Mesendoderm (in vitro differentiated cells): ENCODE measurements around the gene SULF2.
A peak's percentile ranks its signal among the peaks of the same experiment; 100 is the strongest.

Experiments used
- DNase-seq: peaks from one replicate; pipeline ENCODE4 v3.0.0; 2013
- H2AK5ac ChIP-seq: 2 replicates; pipeline ENCODE4 v1.6.1; 2013; ENCODE audit warnings: low read length, inconsistent platforms
- H2BK120ac ChIP-seq: 2 replicates; pipeline ENCODE4 v1.6.1; 2013; ENCODE audit warnings: low read depth, mild to moderate bottlenecking, low read length, moderate library complexity, mixed read lengths
- H2BK15ac ChIP-seq: replicated peaks from 2 replicates; pipeline ENCODE4 v1.6.1; 2013; ENCODE audit warnings: low read depth, mild to moderate bottlenecking, moderate library complexity
- H2BK5ac ChIP-seq: 2 replicates; pipeline ENCODE4 v1.6.1; 2013; ENCODE audit warnings: low read length, inconsistent platforms
- H3K18ac ChIP-seq: 2 replicates; pipeline ENCODE4 v1.6.1; 2013; ENCODE audit warnings: mild to moderate bottlenecking, low read length, mixed read lengths
- H3K23ac ChIP-seq: one replicate; pipeline ENCODE4 v1.6.1; 2013; ENCODE audit warnings: low read length
- H3K27ac ChIP-seq: 2 replicates; pipeline ENCODE4 v1.5.1; 2013; ENCODE audit warnings: low read depth, mild to moderate bottlenecking, inconsistent platforms, low read length, moderate library complexity
- H3K27me3 ChIP-seq: 2 replicates; pipeline ENCODE4 v1.6.1; 2013; ENCODE audit warnings: low read length, control low read depth, mild to moderate bottlenecking, inconsistent platforms; ENCODE audit not compliant: insufficient read depth, poor library complexity
- H3K36me3 ChIP-seq: 2 replicates; pipeline ENCODE4 v1.6.1; 2013; ENCODE audit warnings: low read length, inconsistent platforms; ENCODE audit not compliant: control insufficient read depth, insufficient read depth
- H3K4ac ChIP-seq: one replicate; pipeline ENCODE4 v1.6.1; 2013; ENCODE audit warnings: low read depth, mild to moderate bottlenecking, low read length, moderate library complexity
- H3K4me1 ChIP-seq: 2 replicates; pipeline ENCODE4 v1.6.1; 2013; ENCODE audit warnings: low read depth, low read length, inconsistent platforms; ENCODE audit not compliant: control insufficient read depth
- H3K4me2 ChIP-seq: 2 replicates; pipeline ENCODE4 v1.6.1; 2013; ENCODE audit warnings: low read length
- H3K4me3 ChIP-seq: 2 replicates; pipeline ENCODE4 v1.5.1; 2013; ENCODE audit warnings: mild to moderate bottlenecking, low read length
- H3K56ac ChIP-seq: one replicate; pipeline ENCODE4 v1.6.1; 2013; ENCODE audit warnings: low read length
- H3K79me1 ChIP-seq: 2 replicates; pipeline ENCODE4 v1.6.1; 2013; ENCODE audit warnings: low read length, inconsistent platforms
- H3K79me2 ChIP-seq: 2 replicates; pipeline ENCODE4 v1.6.1; 2013; ENCODE audit warnings: mild to moderate bottlenecking, low read length; ENCODE audit not compliant: control insufficient read depth, insufficient read depth
- H3K9ac ChIP-seq: 2 replicates; pipeline ENCODE4 v1.6.1; 2013; ENCODE audit warnings: low read length, inconsistent platforms
- H4K5ac ChIP-seq: one replicate; pipeline ENCODE4 v1.6.1; 2013; ENCODE audit warnings: low read length
- H4K8ac ChIP-seq: one replicate; pipeline ENCODE4 v1.6.1; 2013; ENCODE audit warnings: low read depth, mild to moderate bottlenecking, control low read depth, low read length, moderate library complexity
- WGBS: extraction: QIAGEN DNeasy Blood & Tissue Kit; methylation state at CpG from one replicate; pipeline ENCODE4 v1.1.7; 2013; ENCODE audit warnings: low lambda C conversion rate, missing lambda C conversion rate; ENCODE audit not compliant: insufficient coverage; ENCODE audit errors: extremely low coverage; 5-methylcytosine and 5-hydroxymethylcytosine counted together

The SULF2 gene

DNA sequence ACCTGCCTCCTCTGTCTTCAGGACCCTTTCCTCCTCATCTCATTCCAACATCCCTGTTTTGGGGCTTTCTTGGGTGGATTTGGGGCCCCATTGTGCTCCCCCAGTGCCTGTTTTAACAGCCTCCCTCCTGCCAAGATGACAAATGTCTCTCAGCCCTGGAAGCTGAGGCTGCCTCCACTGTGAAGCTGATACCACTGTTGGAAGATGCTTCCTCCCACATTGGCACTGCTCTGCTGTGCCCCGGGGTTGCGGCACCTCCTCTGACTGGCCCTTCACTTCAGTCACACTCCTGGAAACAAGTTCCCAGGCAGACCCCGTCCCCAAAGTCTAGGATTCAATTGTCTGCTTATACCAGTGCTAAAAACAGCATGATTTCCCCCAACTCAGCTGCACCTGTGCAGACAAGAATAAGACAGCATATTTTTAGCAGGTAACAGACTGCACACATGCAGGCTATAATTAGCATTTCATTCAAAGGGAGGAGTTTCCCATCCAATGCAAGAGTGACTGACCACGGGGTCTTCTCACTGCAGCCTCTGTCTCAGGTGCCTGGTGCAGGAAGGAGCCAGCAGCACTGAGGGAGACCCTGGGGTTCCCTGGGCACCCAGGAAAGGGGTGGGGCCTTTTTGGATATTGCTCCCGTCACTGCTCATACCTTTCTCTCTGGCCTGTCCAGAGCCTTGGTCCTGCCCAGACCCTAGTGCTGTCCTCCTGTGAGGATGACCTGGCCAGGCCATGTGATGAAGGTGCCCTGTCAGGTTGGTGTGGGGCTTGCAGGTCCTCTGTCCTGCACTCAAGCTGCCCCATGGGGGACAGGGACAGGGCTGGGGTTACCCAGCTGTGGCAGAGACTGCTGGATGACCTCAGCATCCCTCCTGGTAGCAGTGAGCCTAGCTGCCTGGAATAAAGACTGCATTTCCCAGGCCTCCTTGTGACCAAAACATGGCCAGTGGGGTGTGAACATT lies 31.5 kb upstream of the SULF2 start:
- no peak overlapping the region for H3K4me3 ChIP-seq
- no peak overlapping the region for H2AK5ac ChIP-seq
- H3K18ac ChIP-seq = no peak overlapping the region
- no CpG with 5 or more reads among the region's 5 CpGs for WGBS
- no peak overlapping the region for H2BK5ac ChIP-seq
- no peak overlapping the region for H2BK120ac ChIP-seq
- no peak overlapping the region for H3K23ac ChIP-seq
- H3K4me2 ChIP-seq = no peak overlapping the region
- no peak for DNase-seq
- H3K56ac ChIP-seq = no peak overlapping the region
- no peak overlapping the region for H4K8ac ChIP-seq
- no peak overlapping the region for H4K5ac ChIP-seq
- H3K9ac ChIP-seq = no peak overlapping the region
- no peaks in the 10 kb centered on the region for H3K79me1 ChIP-seq
- no peaks in the 10 kb centered on the region for H3K79me2 ChIP-seq
- no peak overlapping the region for H2BK15ac ChIP-seq
- H3K27me3 ChIP-seq = no peaks in the 10 kb centered on the region
- H3K27ac ChIP-seq = no peak overlapping the region
- no peaks in the 10 kb centered on the region for H3K4me1 ChIP-seq
- H3K36me3 ChIP-seq = no peaks in the 10 kb centered on the region
- no peak overlapping the region for H3K4ac ChIP-seq

DNA sequence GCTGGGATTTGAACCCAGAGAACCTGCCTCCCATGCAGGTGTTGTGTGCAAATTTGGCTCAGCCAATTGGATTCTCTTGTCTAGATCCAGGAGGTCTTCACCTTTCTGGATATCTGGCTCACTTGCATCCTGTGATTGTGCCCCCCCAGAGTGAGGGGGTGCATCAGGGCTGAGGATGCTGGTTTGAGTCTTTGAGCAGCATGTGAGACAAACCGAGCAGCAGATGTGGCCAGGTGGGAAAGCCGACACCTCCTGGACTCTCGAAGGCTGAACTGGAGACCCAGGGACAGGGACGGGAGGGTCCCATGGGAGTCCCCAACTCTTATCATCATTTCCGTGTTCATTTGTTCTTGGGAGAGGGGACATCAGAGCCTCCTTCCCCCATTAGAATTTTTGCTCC lies 30.6 kb upstream of the SULF2 start:
- no peak overlapping the region for H2BK15ac ChIP-seq
- no peak for DNase-seq
- H3K27me3 ChIP-seq = no peaks in the 10 kb centered on the region
- no peaks in the 10 kb centered on the region for H3K79me2 ChIP-seq
- no peak overlapping the region for H4K5ac ChIP-seq
- no peaks in the 10 kb centered on the region for H3K36me3 ChIP-seq
- no peak overlapping the region for H2BK120ac ChIP-seq
- H4K8ac ChIP-seq = no peak overlapping the region
- H2AK5ac ChIP-seq = no peak overlapping the region
- no peaks in the 10 kb centered on the region for H3K79me1 ChIP-seq
- H2BK5ac ChIP-seq = no peak overlapping the region
- H3K4me1 ChIP-seq = no peaks in the 10 kb centered on the region
- H3K56ac ChIP-seq = no peak overlapping the region
- no peak overlapping the region for H3K4ac ChIP-seq
- H3K4me2 ChIP-seq = no peak overlapping the region
- no peak overlapping the region for H3K27ac ChIP-seq
- no peak overlapping the region for H3K9ac ChIP-seq
- no peak overlapping the region for H3K23ac ChIP-seq
- H3K4me3 ChIP-seq = no peak overlapping the region
- WGBS = no CpG with 5 or more reads among the region's 5 CpGs
- H3K18ac ChIP-seq = no peak overlapping the region

DNA sequence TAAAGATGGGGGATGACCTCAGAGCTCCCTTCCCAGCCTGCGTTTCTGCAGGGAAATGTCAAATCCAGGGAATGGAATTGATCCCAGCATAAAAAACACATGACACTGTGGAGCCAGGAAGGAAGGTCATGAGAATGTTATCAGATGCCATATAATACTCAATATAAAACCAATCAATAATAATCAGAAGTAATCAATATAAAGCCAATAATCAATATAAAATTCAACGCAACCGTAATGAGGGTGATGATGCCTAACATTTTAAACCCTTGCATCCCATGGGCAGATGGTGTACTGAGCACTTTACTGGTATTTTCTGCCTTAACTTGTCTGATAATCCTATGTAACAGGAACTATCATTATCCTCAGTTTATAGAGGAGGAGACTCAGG lies 30.1 kb upstream of the SULF2 start:
- H3K27me3 ChIP-seq = no peaks in the 10 kb centered on the region
- H3K79me1 ChIP-seq = no peaks in the 10 kb centered on the region
- H3K9ac ChIP-seq = no peak overlapping the region
- H4K8ac ChIP-seq = no peak overlapping the region
- WGBS = no CpG with 5 or more reads among the region's 3 CpGs
- H2BK5ac ChIP-seq = no peak overlapping the region
- no peak overlapping the region for H2AK5ac ChIP-seq
- no peak overlapping the region for H2BK120ac ChIP-seq
- H3K4me1 ChIP-seq = no peaks in the 10 kb centered on the region
- H3K27ac ChIP-seq = no peak overlapping the region
- H3K23ac ChIP-seq = no peak overlapping the region
- DNase-seq = no peak
- no peak overlapping the region for H2BK15ac ChIP-seq
- H3K4me2 ChIP-seq = no peak overlapping the region
- no peak overlapping the region for H3K4ac ChIP-seq
- no peaks in the 10 kb centered on the region for H3K79me2 ChIP-seq
- no peak overlapping the region for H3K18ac ChIP-seq
- no peak overlapping the region for H3K56ac ChIP-seq
- no peak overlapping the region for H3K4me3 ChIP-seq
- no peaks in the 10 kb centered on the region for H3K36me3 ChIP-seq
- no peak overlapping the region for H4K5ac ChIP-seq

DNA sequence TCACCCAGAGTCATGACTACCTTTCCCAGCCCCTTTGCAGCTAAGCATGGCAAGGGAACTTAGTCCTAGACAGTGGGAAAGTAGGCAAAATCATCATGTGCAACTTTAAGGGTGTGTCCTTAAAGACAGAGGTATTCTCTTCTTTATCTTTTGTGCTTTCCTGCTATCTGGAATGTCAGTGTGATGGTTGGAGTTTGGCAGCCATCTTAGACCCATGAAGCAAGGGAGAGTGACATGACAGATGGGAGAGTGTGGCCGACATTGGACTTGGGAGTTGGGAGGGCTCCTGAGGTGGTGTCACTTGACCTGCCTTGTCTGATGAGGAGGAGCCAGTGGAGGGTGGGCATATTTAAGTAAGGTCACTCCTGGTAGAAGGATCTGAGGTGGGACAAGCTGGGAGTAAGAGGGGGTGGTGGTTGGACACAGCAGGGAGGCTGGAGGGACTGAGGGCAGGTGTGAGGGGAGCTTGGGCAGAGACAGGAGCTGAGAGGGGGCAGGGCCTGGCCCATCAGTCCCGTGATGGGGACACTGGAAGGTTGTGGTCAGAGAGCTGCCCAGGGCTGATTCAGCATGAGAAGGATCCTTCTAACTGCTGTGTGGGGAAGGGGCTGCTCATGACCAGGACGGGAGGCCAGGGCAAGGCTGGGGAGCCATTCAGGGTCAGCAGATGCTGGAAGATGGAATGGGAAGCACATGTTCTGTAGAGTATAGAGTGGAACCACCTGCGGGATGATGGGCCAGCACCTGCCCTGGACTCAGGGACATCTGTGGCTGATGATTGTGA lies 29.5 kb upstream of the SULF2 start:
- no peaks in the 10 kb centered on the region for H3K79me1 ChIP-seq
- peak overlapping the region; percentile 29 for H2AK5ac ChIP-seq
- DNase-seq = no peak
- H3K4me1 ChIP-seq = no peaks in the 10 kb centered on the region
- no peak overlapping the region for H3K9ac ChIP-seq
- H4K5ac ChIP-seq = no peak overlapping the region
- H3K27ac ChIP-seq = no peak overlapping the region
- H4K8ac ChIP-seq = no peak overlapping the region
- no peak overlapping the region for H3K18ac ChIP-seq
- H3K4ac ChIP-seq = no peak overlapping the region
- H2BK120ac ChIP-seq = no peak overlapping the region
- no peak overlapping the region for H3K23ac ChIP-seq
- H3K4me3 ChIP-seq = no peak overlapping the region
- H3K4me2 ChIP-seq = no peak overlapping the region
- no peaks in the 10 kb centered on the region for H3K79me2 ChIP-seq
- H3K36me3 ChIP-seq = no peaks in the 10 kb centered on the region
- H3K27me3 ChIP-seq = no peaks in the 10 kb centered on the region
- no peak overlapping the region for H3K56ac ChIP-seq
- no CpG with 5 or more reads among the region's 4 CpGs for WGBS
- H2BK5ac ChIP-seq = no peak overlapping the region
- H2BK15ac ChIP-seq = no peak overlapping the region

DNA sequence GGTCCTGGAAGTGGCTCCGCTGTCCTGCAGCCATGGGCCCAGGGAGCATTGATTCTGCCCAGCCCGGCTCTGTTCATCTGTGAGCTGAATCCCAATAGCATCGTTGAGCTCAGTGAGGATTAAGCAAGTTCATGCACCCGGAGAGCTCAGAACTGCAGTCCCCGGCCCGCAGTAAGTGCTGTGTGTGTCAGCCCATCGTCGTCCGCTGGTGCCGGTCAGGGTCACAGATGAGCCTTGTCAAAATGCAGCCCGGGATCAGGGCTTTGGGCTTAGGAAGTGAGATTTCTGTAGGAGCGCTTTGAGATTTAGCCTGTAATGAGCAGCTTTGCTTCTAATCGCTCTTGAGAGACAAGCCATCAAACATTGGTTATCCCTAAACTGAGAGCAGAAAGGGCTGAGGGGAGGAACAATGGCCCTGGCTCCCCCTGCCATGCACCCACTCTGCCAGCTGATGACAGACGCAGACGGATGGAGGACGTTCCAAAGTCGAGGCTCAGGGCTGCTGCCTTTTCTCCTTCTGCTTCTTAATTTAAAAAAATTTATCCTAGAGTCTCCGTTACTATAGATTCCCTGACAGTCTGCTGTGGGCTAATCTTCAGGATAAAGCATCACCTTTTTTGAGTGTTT lies 25.6 kb upstream of the SULF2 start:
- H3K79me2 ChIP-seq = no peaks in the 10 kb centered on the region
- no peak overlapping the region for H3K56ac ChIP-seq
- WGBS = no CpG with 5 or more reads among the region's 18 CpGs

More for the DNA sequence above, 25.6 kb upstream of the SULF2 start:
- Histone ChIP-seq H3K18ac (no peak overlapping the region), H3K27ac (no peak overlapping the region), H3K79me1 (no peaks in the 10 kb centered on the region), H3K4me1 (no peaks in the 10 kb centered on the region), H3K9ac (no peak overlapping the region), H3K4me2 (no peak overlapping the region), H4K8ac (no peak overlapping the region), H2BK120ac (no peak overlapping the region), H4K5ac (no peak overlapping the region), H2BK15ac (no peak overlapping the region), H3K36me3 (no peaks in the 10 kb centered on the region), H2AK5ac (no peak overlapping the region), H3K4ac (no peak overlapping the region), H3K4me3 (no peak overlapping the region), H3K23ac (no peak overlapping the region), H3K27me3 (no peaks in the 10 kb centered on the region), H2BK5ac (no peak overlapping the region)
- DNase-seq = no peak
